ENCODE measurements around the gene RGS10. TPM values are rescaled to one million over a fixed set of nuclear protein-coding genes. Genes with fewer than 3 reads are reported as not detected.

The RGS10 gene
- total RNA-seq, 1 experiment from 2014 or later = 10.6 TPM

GRCh38 chr10:119474606-119475005 lies 67.9 kb downstream of the RGS10 start:
- Mint-ChIP-seq H3K27me3 (ENCODE audit: low read depth) (peaks cover 94% of the 10 kb centered on the region), H3K9me3 (peaks cover 4 to 5% of the 10 kb centered on the region in 2 experiments; a peak in 4 of 5 replicates), H3K4me3 (no peak overlapping the region), H3K36me3 (ENCODE audit: insufficient read depth in 1 of 3, low read depth in 3 of 3) (no peaks in the 10 kb centered on the region; a peak in 1 of 7 replicates), H3K4me1 (peaks cover 8 to 21% of the 10 kb centered on the region in 2 experiments), H3K27ac (no peak overlapping the region)
- H2AK5ac ChIP-seq (ENCODE audit: insufficient read length, low read length) = no peak overlapping the region
- no peak overlapping the region for H3K4me2 ChIP-seq (ENCODE audit: insufficient read depth, insufficient read length, low read length)
- no peak overlapping the region for H3T11ph ChIP-seq (ENCODE audit: low read length)
- no peak overlapping the region for H3K56ac ChIP-seq (ENCODE audit: insufficient read length, low read depth, low read length)
- no peak overlapping the region for H3K18ac ChIP-seq (ENCODE audit: insufficient read length, low read depth, low read length)
- no peaks in the 10 kb centered on the region for H3K79me2 ChIP-seq (ENCODE audit: insufficient read depth, low read length)
- no peak overlapping the region for H2BK15ac ChIP-seq (ENCODE audit: low read depth, low read length)
- no peaks in the 10 kb centered on the region; the same call in 1 of the 2 replicates for H3K4me1 ChIP-seq (ENCODE audit: insufficient read depth, low read length)
- no peak overlapping the region for H2BK120ac ChIP-seq (ENCODE audit: low read depth, low read length, poor library complexity, severe bottlenecking)
- H3K4ac ChIP-seq (ENCODE audit: low read depth, low read length) = no peak overlapping the region
- no peak for DNase-seq
- H4K8ac ChIP-seq (replicated peaks; ENCODE audit: insufficient read length, low read depth, low read length) = no peak overlapping the region
- H2BK12ac ChIP-seq (ENCODE audit: insufficient read length, low read depth, low read length) = no peak overlapping the region
- H3K27ac ChIP-seq (ENCODE audit: insufficient read length, low read depth, low read length) = no peak overlapping the region
- no peak overlapping the region for H3K23ac ChIP-seq (ENCODE audit: insufficient read length, low read depth, low read length)
- no peak overlapping the region for H2BK5ac ChIP-seq (ENCODE audit: insufficient read length, low read length)
- H3K14ac ChIP-seq (ENCODE audit: insufficient read depth, low read length) = no peak overlapping the region
- no peaks in the 10 kb centered on the region for H4K20me1 ChIP-seq (ENCODE audit: control insufficient read depth, insufficient read depth, insufficient read length)
- H3K27me3 ChIP-seq (ENCODE audit: insufficient read depth, low read length) = peaks cover 29% of the 10 kb centered on the region
- WGBS (ENCODE audit: extremely low coverage, insufficient read length, low lambda C conversion rate) = no CpG with 5 or more reads among the region's 10 CpGs
- no peaks in the 10 kb centered on the region for H3K79me1 ChIP-seq (ENCODE audit: insufficient read depth, low read depth, low read length, poor library complexity, severe bottlenecking)
- H4K5ac ChIP-seq (ENCODE audit: insufficient read length, low read depth, low read length) = no peak overlapping the region
- H2BK20ac ChIP-seq (ENCODE audit: low read depth, low read length, poor library complexity, severe bottlenecking) = no peak overlapping the region
- no peaks in the 10 kb centered on the region for H3K9me3 ChIP-seq (ENCODE audit: control insufficient read depth, low read depth, low read length)
- no peaks in the 10 kb centered on the region for H3K23me2 ChIP-seq (ENCODE audit: insufficient read length, low read depth, low read length, poor library complexity, severe bottlenecking)
- no peak overlapping the region for H2AFZ ChIP-seq (ENCODE audit: low read length)
- H4K91ac ChIP-seq (ENCODE audit: insufficient read length, low read depth, low read length) = no peak overlapping the region
- H3K9ac ChIP-seq (ENCODE audit: extremely low read depth, insufficient read length, low read length) = no peak overlapping the region
- no peak for TF ChIP-seq CTCF (conservative IDR thresholded peaks at IDR 0.05)
